Measurements from ENCODE around the gene PGBD5. TPM values are rescaled to one million over a fixed set of nuclear protein-coding genes. Genes with fewer than 3 reads are reported as not detected.

The PGBD5 gene
- total RNA-seq, 4 donors from 2014 or later, result 1.0 to 4.5 (median 1.9) TPM

- Histone ChIP-seq H3K4me3 (no peak overlapping the region), H3K4me1 (peaks cover 0 to 3% of the 10 kb centered on the region in 2 donors), H3K9me3 (no peaks in the 10 kb centered on the region), H3K27me3 (no peaks in the 10 kb centered on the region), H3K27ac (no peak overlapping the region), H3K36me3 (no peaks in the 10 kb centered on the region)
- no peak for DNase-seq
- in situ Hi-C loops (cut with MboI; ENCODE audit: low sequenced_read_pairs in 4 of 4), result no loop called here
- ATAC-seq, result no peak
- intact Hi-C loops (cut with DNase I; ENCODE audit: low total_unique reads), result no loop called here
- TF ChIP-seq, protein P1, sequence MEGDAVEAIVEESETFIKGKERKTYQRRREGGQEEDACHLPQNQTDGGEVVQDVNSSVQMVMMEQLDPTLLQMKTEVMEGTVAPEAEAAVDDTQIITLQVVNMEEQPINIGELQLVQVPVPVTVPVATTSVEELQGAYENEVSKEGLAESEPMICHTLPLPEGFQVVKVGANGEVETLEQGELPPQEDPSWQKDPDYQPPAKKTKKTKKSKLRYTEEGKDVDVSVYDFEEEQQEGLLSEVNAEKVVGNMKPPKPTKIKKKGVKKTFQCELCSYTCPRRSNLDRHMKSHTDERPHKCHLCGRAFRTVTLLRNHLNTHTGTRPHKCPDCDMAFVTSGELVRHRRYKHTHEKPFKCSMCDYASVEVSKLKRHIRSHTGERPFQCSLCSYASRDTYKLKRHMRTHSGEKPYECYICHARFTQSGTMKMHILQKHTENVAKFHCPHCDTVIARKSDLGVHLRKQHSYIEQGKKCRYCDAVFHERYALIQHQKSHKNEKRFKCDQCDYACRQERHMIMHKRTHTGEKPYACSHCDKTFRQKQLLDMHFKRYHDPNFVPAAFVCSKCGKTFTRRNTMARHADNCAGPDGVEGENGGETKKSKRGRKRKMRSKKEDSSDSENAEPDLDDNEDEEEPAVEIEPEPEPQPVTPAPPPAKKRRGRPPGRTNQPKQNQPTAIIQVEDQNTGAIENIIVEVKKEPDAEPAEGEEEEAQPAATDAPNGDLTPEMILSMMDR (IDR thresholded peaks at IDR 0.05 in 4 of 5, conservative IDR thresholded peaks at IDR 0.05 in 1 of 5), result no peak
- TF ChIP-seq POLR2A (IDR thresholded peaks at IDR 0.05), result no peak
These were observed 34.2 kb downstream of the PGBD5 start for GRCh38 chr1:230391776-230392535.

DNA sequence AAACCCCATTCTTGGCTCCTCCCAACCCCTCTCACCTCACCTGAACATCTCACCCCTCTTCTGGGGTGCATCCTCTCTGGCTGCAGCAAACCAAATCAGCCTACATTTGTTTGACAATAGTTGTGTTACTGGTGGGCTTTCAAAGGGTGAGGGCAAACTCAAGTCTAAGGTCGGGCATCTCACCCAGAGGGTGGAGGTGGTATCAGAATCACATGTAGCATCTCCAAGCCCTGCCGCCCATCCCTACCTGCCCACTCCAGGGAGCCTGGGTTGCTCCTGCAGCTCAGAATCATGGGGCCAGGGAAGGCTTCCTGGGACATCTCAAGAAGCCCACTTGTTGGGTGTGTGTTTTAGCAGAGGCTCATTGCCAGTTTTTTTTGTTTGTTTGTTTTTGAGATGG, 35.8 kb downstream of the PGBD5 start:
- H3K4me1 ChIP-seq, result peaks cover 0 to 3% of the 10 kb centered on the region in 2 donors
- no peak for DNase-seq
- H3K27me3 ChIP-seq, result no peaks in the 10 kb centered on the region
- H3K9me3 ChIP-seq, result no peaks in the 10 kb centered on the region
- H3K36me3 ChIP-seq, result no peaks in the 10 kb centered on the region
- intact Hi-C loops (cut with DNase I; ENCODE audit: low total_unique reads) (no loop called here), in situ Hi-C loops (cut with MboI; ENCODE audit: low sequenced_read_pairs in 4 of 4) (no loop called here)
- no peak for ATAC-seq
- TF ChIP-seq, protein P1 (IDR thresholded peaks at IDR 0.05 in 4 of 5, conservative IDR thresholded peaks at IDR 0.05 in 1 of 5), result no peak
- no peak for TF ChIP-seq POLR2A (IDR thresholded peaks at IDR 0.05)
- no peak overlapping the region for H3K27ac ChIP-seq
- H3K4me3 ChIP-seq, result no peak overlapping the region

DNA sequence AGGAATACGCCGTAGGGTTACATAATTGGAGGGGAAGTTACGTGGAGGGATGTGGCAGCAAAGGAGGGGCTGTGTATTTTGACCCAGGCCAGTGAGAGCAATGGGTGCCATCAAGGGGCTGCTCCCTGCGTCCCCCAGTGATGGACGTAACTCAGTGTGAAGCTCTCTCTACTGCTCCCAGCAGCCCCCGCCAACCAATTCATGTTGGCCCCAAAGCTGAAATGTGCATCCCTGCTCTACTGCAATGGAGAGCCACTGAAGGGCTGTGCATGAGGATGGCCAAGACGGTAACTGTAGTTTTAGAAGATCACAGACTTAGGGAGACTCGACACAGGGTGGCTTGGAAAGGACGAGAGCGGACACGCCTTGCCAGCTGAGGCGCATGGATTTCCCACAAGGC, 38.3 kb downstream of the PGBD5 start:
- no peak for TF ChIP-seq POLR2A (IDR thresholded peaks at IDR 0.05)
- TF ChIP-seq, protein P1 (IDR thresholded peaks at IDR 0.05 in 4 of 5, conservative IDR thresholded peaks at IDR 0.05 in 1 of 5), result no peak
- no peak for DNase-seq
- H3K27me3 ChIP-seq, result no peaks in the 10 kb centered on the region
- no peaks in the 10 kb centered on the region for H3K9me3 ChIP-seq
- no peak for ATAC-seq
- H3K4me1 ChIP-seq, result peaks cover 0 to 3% of the 10 kb centered on the region in 2 donors
- H3K36me3 ChIP-seq, result no peaks in the 10 kb centered on the region
- H3K27ac ChIP-seq, result no peak overlapping the region
- intact Hi-C loops (cut with DNase I; ENCODE audit: low total_unique reads), result no loop called here
- in situ Hi-C loops (cut with MboI; ENCODE audit: low sequenced_read_pairs in 4 of 4), result no loop called here
- no peak overlapping the region for H3K4me3 ChIP-seq

DNA sequence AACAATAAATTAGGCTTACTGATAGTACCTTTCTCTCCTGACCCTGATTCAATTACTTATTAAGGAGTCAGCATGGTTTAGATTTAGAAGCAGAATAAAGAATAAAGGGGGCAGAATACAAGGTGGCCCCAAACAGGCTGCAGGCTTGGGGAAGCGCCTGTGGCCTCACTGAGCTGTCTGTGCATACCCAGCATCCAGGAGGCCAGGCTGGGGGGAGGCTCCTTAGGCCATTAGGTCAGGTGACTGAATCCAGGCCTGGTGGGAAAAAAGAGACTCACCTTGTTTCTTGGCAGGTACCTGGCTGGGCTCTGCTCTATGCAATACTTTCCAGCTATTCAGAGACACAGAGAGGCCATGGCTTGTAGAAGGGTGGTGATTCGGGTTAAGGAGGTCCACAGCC, 38.8 kb downstream of the PGBD5 start:
- peaks cover 0 to 3% of the 10 kb centered on the region in 2 donors for H3K4me1 ChIP-seq
- intact Hi-C loops (cut with DNase I; ENCODE audit: low total_unique reads), result no loop called here
- TF ChIP-seq, protein P1 (IDR thresholded peaks at IDR 0.05 in 4 of 5, conservative IDR thresholded peaks at IDR 0.05 in 1 of 5), result no peak
- TF ChIP-seq POLR2A (IDR thresholded peaks at IDR 0.05), result no peak

More for the DNA sequence above, 38.8 kb downstream of the PGBD5 start:
- Histone ChIP-seq H3K9me3 (no peaks in the 10 kb centered on the region), H3K27ac (no peak overlapping the region), H3K4me3 (no peak overlapping the region), H3K36me3 (no peaks in the 10 kb centered on the region), H3K27me3 (no peaks in the 10 kb centered on the region)
- no peak for ATAC-seq
- no peak for DNase-seq
- in situ Hi-C loops (cut with MboI; ENCODE audit: low sequenced_read_pairs in 4 of 4), result no loop called here
